Measurements from ENCODE around the gene CASP5.
A peak's percentile ranks its signal among the peaks of the same experiment; 100 is the strongest.

CASP5 gene

DNA sequence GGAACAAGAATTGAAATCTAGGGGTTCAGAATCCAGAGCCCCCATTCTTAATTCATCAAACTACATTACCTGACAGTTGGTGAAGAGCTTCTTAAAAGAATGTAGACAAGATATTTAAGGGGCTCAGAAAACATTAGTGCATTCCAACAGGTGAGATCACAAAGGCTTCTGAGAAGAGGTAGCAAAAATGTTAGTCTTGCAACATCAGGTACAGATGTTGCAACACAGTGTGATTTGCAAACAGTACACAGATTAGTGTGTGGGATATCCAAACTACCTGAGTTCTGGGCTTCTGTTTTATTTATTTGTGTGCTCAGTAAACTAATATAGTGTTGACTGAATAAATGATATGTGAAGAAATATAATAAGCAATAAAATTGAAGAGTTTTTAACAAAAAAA is 66.4 kb downstream of the CASP5 start:
- POLR2A ChIA-PET (ENCODE audit: low non-redundant PET): no interaction called here
- no peak overlapping the region for H3K27ac ChIP-seq
- CTCF ChIA-PET: no interaction called here
- DNase-seq (ENCODE audit: low spot score): peak; percentile 31
- TF ChIP-seq, protein P1, sequence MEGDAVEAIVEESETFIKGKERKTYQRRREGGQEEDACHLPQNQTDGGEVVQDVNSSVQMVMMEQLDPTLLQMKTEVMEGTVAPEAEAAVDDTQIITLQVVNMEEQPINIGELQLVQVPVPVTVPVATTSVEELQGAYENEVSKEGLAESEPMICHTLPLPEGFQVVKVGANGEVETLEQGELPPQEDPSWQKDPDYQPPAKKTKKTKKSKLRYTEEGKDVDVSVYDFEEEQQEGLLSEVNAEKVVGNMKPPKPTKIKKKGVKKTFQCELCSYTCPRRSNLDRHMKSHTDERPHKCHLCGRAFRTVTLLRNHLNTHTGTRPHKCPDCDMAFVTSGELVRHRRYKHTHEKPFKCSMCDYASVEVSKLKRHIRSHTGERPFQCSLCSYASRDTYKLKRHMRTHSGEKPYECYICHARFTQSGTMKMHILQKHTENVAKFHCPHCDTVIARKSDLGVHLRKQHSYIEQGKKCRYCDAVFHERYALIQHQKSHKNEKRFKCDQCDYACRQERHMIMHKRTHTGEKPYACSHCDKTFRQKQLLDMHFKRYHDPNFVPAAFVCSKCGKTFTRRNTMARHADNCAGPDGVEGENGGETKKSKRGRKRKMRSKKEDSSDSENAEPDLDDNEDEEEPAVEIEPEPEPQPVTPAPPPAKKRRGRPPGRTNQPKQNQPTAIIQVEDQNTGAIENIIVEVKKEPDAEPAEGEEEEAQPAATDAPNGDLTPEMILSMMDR (conservative IDR thresholded peaks at IDR 0.05; ENCODE audit: low read depth): no peak

DNA sequence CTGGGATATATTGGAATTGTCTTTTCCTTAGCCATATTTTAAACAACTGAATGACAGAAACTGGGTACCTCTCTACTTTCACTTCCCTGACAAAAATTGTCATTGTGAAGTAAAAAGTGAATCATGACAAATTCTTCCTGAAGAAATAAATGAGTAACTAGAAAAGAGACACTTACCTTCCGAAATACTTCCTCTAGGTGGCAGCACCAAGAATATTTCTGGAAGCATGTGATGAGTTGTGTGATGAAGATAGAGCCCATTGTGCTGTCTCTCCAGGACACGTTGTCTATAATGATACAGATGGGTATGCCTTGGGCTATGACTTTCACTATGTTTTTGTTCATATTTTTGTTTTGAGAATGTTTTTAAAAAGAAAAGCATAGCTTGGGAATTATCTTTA is 76.1 kb downstream of the CASP5 start:
- peak; percentile 20 for DNase-seq (ENCODE audit: low spot score)
- POLR2A ChIA-PET (ENCODE audit: low non-redundant PET): no interaction called here
- CTCF ChIA-PET: interaction anchor here (0.6 to 1.3 kb wide), 8 partner anchors 9 to 1137 kb away, joined by 3 to 5 read pairs (median 3); no protein-coding TSS in a partner anchor
- TF ChIP-seq, protein P1 (conservative IDR thresholded peaks at IDR 0.05; ENCODE audit: low read depth): peak; percentile 65
- no peak overlapping the region for H3K27ac ChIP-seq

All from RWPE1 (cell line).